8988T (cell line): ENCODE data around the gene MANF.
"Not testable (repeated sequence)": the region's sequence is repeated elsewhere in the genome, so short reads cannot be mapped to it uniquely, and the experiment has no call there.

Experiments
- DNase-seq: peaks from one replicate; pipeline ENCODE4 v3.0.0; 2011

Gene MANF

GRCh38 chr3:51373658-51374421 is 11.3 kb upstream of the MANF start:
- no peak for DNase-seq

GRCh38 chr3:51374456-51374855 is 10.6 kb upstream of the MANF start:
- no peak for DNase-seq

DNA sequence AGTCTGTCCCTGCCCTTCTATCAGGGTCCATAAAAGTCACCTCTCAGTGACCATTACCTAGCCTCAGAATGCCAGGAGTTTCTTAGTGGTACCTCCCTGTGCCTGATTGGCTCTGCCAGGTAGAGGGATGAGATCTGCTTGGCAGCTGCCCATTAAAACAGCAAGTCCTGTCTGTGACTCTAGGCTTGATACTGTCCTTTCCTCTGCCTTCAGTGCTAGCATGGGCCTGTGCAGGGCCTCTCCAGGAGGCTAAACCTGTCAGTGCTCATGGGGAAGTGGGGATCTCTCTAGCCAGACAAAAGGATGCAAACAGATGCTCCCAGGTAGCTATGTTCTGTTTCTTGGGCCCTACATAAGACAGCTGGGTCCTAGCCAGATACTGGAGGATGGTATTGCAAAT is 10.0 kb upstream of the MANF start:
- no peak for DNase-seq

GRCh38 chr3:51375571-51375970 is 9.5 kb upstream of the MANF start:
- no peak for DNase-seq

- no peak for DNase-seq
Observed at GRCh38 chr3:51378065-51378464, 7.0 kb upstream of the MANF start.

- DNase-seq: no peak
Observed at GRCh38 chr3:51378726-51379125, 6.4 kb upstream of the MANF start.

GRCh38 chr3:51379301-51379700 is 5.8 kb upstream of the MANF start:
- DNase-seq: no peak

- no peak for DNase-seq
Observed at GRCh38 chr3:51379746-51380455, 5.2 kb upstream of the MANF start.

- no peak for DNase-seq
Observed at GRCh38 chr3:51380601-51381332, 4.3 kb upstream of the MANF start.

- no peak for DNase-seq
Observed at GRCh38 chr3:51381333-51381705, 3.8 kb upstream of the MANF start.

DNA sequence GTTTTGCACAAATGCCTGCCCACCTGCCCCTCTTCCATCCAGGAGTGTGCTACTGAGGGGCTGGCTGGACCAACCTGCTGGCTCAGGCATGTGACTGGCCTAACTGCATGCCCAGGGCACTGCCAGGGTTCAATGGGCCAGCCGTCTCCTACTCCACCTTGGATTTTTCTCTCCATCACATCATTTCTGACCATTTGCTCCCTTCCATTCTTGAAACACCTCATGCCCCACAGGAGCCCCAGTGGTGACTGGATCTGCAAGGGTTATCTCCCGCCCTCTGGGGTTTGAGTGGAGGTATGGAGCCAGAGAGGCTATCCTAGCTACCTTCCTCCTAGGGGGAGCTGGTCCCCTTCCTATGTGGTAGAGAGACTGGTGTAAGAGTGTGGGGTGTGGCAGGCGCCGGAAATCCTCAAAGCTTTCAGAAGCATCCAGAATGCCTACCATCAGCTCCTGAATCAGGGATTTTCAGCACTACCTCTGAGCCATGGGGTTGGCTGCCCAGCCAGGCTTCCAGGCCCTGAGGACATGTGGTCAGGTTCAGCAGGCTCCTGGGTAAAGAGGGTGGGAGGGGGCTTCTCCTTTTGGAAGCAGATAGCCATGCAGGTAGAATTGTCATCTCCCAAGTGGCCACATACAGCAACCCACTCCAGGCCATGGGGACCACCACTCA is 2.9 kb upstream of the MANF start:
- no peak for DNase-seq

DNA sequence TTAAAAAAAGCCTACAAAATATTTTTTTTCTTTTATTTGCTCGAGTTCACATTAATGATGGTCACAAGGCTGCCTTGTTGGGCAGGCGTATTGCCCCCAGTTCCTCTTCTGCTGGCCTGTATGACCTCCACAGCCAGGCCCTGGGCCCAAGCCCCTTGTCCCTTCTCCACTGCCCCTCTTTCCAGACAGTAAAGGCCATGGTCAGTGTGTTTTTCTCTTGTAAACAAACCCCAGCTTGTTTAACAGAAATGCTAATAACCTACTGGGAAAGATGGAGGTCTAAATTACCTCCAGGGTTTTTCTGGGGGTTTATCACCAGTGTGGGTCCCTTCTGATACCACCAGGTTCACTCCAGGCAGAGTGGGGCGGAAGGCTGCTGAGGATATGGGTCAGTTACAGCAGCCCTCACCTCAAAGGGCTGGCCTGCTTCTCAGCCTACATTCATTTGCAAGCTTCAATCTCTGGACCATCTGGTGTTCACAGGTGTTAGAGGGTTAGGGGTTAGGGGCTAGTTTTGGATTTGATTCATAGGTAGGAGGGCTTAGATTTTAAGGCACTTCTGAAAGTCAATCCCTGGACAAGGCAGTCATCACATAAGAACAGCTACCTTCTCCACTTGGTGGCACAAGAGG is 2.0 kb upstream of the MANF start:
- no peak for DNase-seq

- DNase-seq: peak; percentile 65
Observed at GRCh38 chr3:51384055-51384725, 901 bp upstream of the MANF start.

- DNase-seq: no peak
Observed at GRCh38 chr3:51385621-51386091, 565 bp downstream of the MANF start.

GRCh38 chr3:51386159-51386851 is 1.2 kb downstream of the MANF start:
- DNase-seq: no peak

GRCh38 chr3:51386852-51387229 is 1.8 kb downstream of the MANF start:
- DNase-seq: no peak

GRCh38 chr3:51387281-51387680 is 2.2 kb downstream of the MANF start:
- DNase-seq: not testable (repeated sequence)

GRCh38 chr3:51388286-51389029 is 3.4 kb downstream of the MANF start:
- DNase-seq: peak; percentile 64

- DNase-seq: peak; percentile 87
Observed at GRCh38 chr3:51389423-51390183, 4.5 kb downstream of the MANF start.
